Colonic mucosa (tissue), 4 donors: ENCODE data around the gene RCOR1. TPM values are rescaled to one million over a fixed set of nuclear protein-coding genes. Genes with fewer than 3 reads are reported as not detected.
A peak's percentile ranks its signal among the peaks of the same experiment; 100 is the strongest.
"Not testable (repeated sequence)": the region's sequence is repeated elsewhere in the genome, so short reads cannot be mapped to it uniquely, and the experiment has no call there.

Experiments
- DNase-seq: peaks from one replicate; pipeline ENCODE4 v3.0.0-alpha.2; 2020
- H3K27ac ChIP-seq: fragments of 200-600 bp; one replicate; pipeline ENCODE4 v1.8.0; 2021
- H3K27me3 ChIP-seq: fragments of 200-600 bp; one replicate; pipeline ENCODE4 v1.8.0; 2021
- H3K36me3 ChIP-seq: fragments of 200-600 bp; one replicate; pipeline ENCODE4 v1.8.0; 2021
- H3K4me1 ChIP-seq: fragments of 200-600 bp; one replicate; pipeline ENCODE4 v1.8.0; 2021; ENCODE audit warnings: mild to moderate bottlenecking
- H3K4me3 ChIP-seq: fragments of 200-600 bp; one replicate; pipeline ENCODE4 v1.8.0; 2021
- H3K9ac ChIP-seq, 2 donors: one replicate each; pipeline ENCODE4 v1.7.0; 2013; ENCODE audit warnings: control low read depth in 2 of 2, low read depth in 2 of 2, low read length in 2 of 2
- H3K9me3 ChIP-seq: fragments of 200-600 bp; one replicate; pipeline ENCODE4 v1.8.0; 2021
- CTCF ChIP-seq: fragments of 200-600 bp; IDR thresholded peaks from one replicate; pipeline ENCODE4 v1.8.0; 2022; ENCODE audit warnings: antibody characterized with exemption, mild to moderate bottlenecking
- intact Hi-C: fragments of 100-400 bp; cut with DNase I; formaldehyde crosslinking; loops from one replicate; pipeline ENCODE4 v1.14.1; 2022
- total RNA-seq, 2 donors: library from RNA; stranded (reverse); fragmentation: NEBNext Ultra II Directional in 1 of 2; extraction: Animal tissue kit (Norgen Biotek cat#: 25700) in 1 of 2; gene quantifications; one replicate each; pipeline ENCODE4 v1.2.1, GENCODE V29; 2021
- donor health status: healthy.
- donor health status: DM: no; HTN: no; CAD: no.
- donor health status: DM: no; HTN: no; CAD: no.

Gene RCOR1
- total RNA-seq, 2 donors from 2014 or later = 30.0 to 43.2 TPM

GRCh38 chr14:102568115-102568614 lies 24.3 kb upstream of the RCOR1 start:
- Histone ChIP-seq H3K27ac (no peak overlapping the region), H3K36me3 (no peaks in the 10 kb centered on the region), H3K9me3 (no peaks in the 10 kb centered on the region), H3K4me1 (no peaks in the 10 kb centered on the region), H3K4me3 (no peak overlapping the region), H3K27me3 (no peaks in the 10 kb centered on the region), H3K9ac (no peak overlapping the region)
- TF ChIP-seq CTCF = no peak
- intact Hi-C loops = no loop called here
- DNase-seq = peak; percentile 63

- Histone ChIP-seq H3K36me3 (no peaks in the 10 kb centered on the region), H3K27me3 (no peaks in the 10 kb centered on the region), H3K9ac (no peak overlapping the region), H3K9me3 (no peaks in the 10 kb centered on the region), H3K4me3 (no peak overlapping the region), H3K4me1 (no peaks in the 10 kb centered on the region), H3K27ac (no peak overlapping the region)
- intact Hi-C loops = no loop called here
- no peak for TF ChIP-seq CTCF
- DNase-seq = no peak
These were observed 22.0 kb upstream of the RCOR1 start for GRCh38 chr14:102570334-102570995.

DNA sequence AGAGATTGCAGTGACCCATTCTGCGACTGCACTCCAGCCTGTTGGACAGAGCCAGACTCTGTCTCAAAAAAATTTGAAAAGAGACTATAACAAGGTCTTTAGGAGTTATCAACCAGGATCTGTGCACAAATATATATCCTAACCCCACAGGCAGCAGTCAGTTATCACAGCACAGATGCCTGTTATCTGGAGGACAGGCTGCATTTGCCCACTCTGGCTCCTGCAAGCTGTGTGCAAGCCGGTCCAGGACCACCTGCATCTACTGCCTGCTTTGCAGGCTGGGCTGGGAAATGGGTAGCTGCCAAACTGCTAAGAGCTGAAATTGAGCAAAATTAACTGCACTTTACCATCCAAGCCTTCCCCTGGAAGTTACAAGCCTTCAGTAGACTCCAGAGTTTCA lies 21.4 kb upstream of the RCOR1 start:
- DNase-seq = no peak
- intact Hi-C loops = no loop called here
- no peaks in the 10 kb centered on the region for H3K36me3 ChIP-seq
- no peak overlapping the region for H3K27ac ChIP-seq
- no peaks in the 10 kb centered on the region for H3K4me1 ChIP-seq
- TF ChIP-seq CTCF = no peak
- H3K9me3 ChIP-seq = no peaks in the 10 kb centered on the region
- no peak overlapping the region for H3K4me3 ChIP-seq
- H3K27me3 ChIP-seq = no peaks in the 10 kb centered on the region
- H3K9ac ChIP-seq = peak overlapping the region in 1 of 2 donors; percentile 12

- no peak for TF ChIP-seq CTCF
- no peak overlapping the region for H3K9ac ChIP-seq
- no peaks in the 10 kb centered on the region for H3K9me3 ChIP-seq
- no peak overlapping the region for H3K4me3 ChIP-seq
- no peak for DNase-seq
- intact Hi-C loops = no loop called here
- H3K36me3 ChIP-seq = no peaks in the 10 kb centered on the region
- H3K4me1 ChIP-seq = no peaks in the 10 kb centered on the region
- no peak overlapping the region for H3K27ac ChIP-seq
- no peaks in the 10 kb centered on the region for H3K27me3 ChIP-seq
These were observed 20.9 kb upstream of the RCOR1 start for GRCh38 chr14:102571478-102572042.

- H3K36me3 ChIP-seq, H3K27ac ChIP-seq, intact Hi-C loops, H3K4me3 ChIP-seq, H3K27me3 ChIP-seq, H3K4me1 ChIP-seq, H3K9me3 ChIP-seq, DNase-seq, H3K9ac ChIP-seq: not testable (repeated sequence)
These were observed 19.3 kb upstream of the RCOR1 start for GRCh38 chr14:102573161-102573560.

DNA sequence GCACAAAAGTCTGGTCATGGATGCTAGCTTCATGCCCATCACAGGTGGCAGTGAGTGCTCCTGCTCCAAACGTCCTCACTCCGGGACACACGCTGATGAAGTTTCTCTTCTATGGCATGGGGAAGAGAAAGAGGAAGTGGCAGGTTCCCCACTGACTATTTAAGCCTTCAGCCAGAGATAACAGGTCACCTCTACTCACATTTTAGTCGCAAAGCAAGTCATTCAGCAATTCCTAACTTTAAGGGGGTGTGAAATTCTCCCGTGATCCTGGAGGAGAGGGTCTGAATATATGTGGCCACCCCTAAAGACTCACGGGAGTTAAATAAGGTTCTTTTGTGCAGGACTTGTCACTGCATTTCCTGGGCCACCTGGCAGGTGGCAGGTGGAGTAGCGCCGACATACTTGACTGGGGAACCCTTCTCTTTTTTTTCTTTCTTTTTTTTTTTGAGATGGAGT lies 18.8 kb upstream of the RCOR1 start:
- Histone ChIP-seq H3K36me3 (no peaks in the 10 kb centered on the region), H3K9ac (no peak overlapping the region), H3K4me3 (no peak overlapping the region), H3K27me3 (no peaks in the 10 kb centered on the region), H3K4me1 (no peaks in the 10 kb centered on the region), H3K27ac (no peak overlapping the region), H3K9me3 (no peaks in the 10 kb centered on the region)
- no peak for DNase-seq
- no peak for TF ChIP-seq CTCF
- intact Hi-C loops = no loop called here
